Stimulated activated CD4-positive, alpha-beta T cell treated with anti-CD3 and anti-CD28 coated beads, TNF-alpha, amount 100 ng/mL, for 24 hours (primary cell): ENCODE measurements around the gene DLX2.

Experiments
- DNase-seq, 3 experiments: peaks; one replicate each; pipeline ENCODE4 v3.0.0-alpha.2; 2020; ENCODE audit warnings: low read depth in 3 of 3

DLX2 gene

DNA sequence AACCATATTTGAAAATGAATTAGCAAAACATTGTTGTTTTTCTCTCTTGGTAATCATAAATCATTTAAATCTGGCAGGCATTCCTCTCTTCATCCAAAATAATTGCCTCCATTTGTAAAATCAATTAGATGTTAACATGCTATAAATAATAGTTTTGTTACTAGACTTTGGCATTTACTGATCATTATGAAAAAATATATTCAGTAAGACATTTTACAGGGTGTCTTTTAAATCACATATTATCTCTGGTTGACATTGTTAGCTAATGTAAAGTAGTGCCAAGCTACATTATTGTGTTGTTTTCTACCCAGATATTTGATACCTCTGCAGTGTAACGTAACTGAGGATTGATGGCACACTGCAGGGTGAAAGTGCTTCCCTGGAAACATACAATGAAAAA lies 49.2 kb downstream of the DLX2 start:
- DNase-seq, result no peak

DNA sequence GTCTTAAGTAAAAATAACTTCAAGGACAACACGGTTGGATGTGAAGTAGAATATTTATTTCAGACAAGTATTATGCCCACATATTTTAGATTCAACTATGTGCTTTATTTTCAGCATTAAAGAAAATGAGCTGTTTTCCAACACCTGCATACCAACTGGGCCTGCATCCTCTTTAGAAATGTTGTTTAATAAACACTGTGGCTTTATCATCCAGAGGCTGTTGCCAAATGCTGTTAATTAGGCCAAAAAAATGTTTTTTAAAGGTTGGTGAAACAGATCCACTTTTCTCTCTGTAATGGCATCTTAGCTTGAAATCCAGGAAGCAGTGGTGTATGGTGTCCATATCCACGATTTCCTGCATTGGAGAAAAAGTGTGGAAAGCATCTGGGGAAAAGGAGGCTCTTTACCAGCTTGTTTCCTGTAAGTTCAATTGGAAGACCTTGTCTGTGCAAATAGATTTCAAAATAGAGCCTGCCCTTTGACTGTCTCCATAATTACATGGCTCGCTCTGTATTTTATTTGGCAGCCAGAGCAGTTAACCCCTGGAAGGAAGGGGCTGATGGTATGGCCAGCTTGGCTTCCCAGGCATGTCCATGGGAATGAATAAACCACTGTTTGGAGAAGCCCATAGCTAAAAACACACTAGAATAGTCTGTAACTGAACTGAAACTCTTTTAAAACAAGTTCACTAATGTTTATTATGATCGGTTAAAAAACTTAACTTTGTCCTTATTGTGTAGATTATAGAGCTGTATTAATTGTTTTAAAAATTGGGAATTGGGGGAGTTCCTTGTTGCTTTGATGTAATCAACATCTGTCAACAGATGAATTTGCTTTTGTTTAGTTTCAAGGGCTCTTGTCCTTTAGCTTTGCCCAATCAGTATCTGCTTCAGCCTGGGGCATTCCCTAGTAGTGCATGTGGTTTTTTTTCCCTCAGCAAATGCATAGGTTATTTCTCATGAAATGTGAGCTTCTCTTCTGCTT lies 50.4 kb downstream of the DLX2 start:
- no peak for DNase-seq

DNA sequence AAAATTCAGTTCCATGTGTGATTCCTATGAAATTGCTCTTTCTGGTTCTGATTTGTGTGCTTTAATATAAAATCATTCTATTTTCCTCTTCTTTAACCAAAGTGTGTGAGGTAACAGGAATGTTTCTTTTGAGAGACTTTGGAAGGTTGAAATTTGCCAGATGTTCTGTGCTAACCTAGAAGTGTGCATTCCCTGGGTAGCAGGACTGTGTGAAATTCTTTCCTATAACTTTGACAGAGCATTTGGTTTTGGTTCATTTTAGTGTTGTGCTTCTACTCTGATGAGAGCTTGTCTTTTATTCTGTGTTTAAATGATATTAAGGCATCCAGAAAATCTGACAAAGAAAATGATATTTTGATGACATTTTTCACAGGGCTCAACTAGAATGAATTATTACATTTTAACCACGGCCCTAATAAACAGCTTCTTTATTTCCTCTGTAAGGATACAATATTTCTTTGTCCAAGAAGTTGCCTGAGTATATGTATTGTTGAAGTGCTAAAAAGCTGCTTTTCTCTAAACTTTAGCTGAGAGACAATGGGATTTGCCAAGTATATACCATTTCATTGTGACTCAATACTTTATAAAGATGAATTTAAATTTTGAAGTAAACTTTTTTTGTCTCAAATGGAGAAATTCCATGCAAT lies 52.1 kb downstream of the DLX2 start:
- no peak for DNase-seq

- no peak for DNase-seq
Observed at GRCh38 chr2:172049567-172050120, 53.1 kb downstream of the DLX2 start.
